H7 (cell line): Measurements from ENCODE around the gene APP. TPM values are rescaled to one million over a fixed set of nuclear protein-coding genes. Genes with fewer than 3 reads are reported as not detected.

Experiments
- DNase-seq: peaks from one replicate; pipeline ENCODE4 v3.0.0; 2012
- H3K27me3 ChIP-seq: 2 replicates; pipeline ENCODE4 v1.6.0; 2011; ENCODE audit warnings: mild to moderate bottlenecking, low read length; ENCODE audit not compliant: control insufficient read depth, insufficient read depth
- H3K36me3 ChIP-seq: replicated peaks from 2 replicates; pipeline ENCODE4 v1.5.1; 2011; ENCODE audit warnings: low read length; ENCODE audit not compliant: control insufficient read depth, insufficient read depth
- H3K4me3 ChIP-seq: 2 replicates; pipeline ENCODE4 v1.5.1; 2011; ENCODE audit warnings: low read depth, mild to moderate bottlenecking, control low read depth, low read length, moderate library complexity; ENCODE audit not compliant: insufficient read depth
- total RNA-seq: library from RNA; depleted of rRNA; stranded (reverse); fragments of >200 nt; shearing (Covaris generic); gene quantifications from 2 replicates; pipeline ENCODE4 v1.2.3, GENCODE V29; 2014

The APP gene
- total RNA-seq, 1 experiment from 2014 or later: 316 TPM

DNA sequence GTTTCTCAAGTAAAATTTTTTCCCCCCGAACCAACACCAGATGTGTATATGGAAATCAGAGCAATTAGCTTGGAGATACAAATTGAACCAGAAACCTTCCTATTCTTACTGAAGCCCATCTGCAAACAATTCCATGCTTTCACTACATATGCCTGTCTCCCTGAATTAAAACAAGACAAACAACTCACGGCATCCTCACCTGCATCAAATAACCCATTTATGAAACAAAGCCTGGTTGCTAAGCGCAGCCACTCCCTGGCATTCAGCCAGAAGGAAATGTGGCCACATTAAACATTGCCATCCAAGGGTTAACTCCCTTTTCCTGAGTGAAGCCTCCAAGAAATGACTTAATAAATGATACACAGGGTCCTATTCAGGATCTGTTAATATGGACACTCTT lies 55.3 kb downstream of the APP start:
- Histone ChIP-seq H3K36me3 (peaks cover 3% of the 10 kb centered on the region), H3K4me3 (no peak overlapping the region), H3K27me3 (no peaks in the 10 kb centered on the region)
- no peak for DNase-seq

DNA sequence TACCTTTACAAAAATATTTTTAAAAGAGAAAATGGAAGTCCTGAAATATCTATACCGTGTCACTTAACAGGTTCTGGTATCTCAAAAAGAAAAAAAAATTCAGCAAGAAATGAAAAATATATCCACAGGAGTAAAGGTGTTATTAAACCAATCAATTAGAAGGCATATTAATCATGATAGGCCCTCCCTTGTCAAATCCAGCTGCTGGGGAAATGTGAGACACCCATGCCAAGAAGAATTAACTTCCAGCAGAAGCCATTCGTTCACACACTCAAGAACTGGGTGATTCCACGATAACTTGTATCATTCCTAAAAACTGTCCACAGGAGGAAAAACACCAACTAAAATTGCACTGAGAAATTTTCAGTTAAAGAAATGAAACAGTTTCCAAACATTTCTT lies 57.6 kb downstream of the APP start:
- H3K27me3 ChIP-seq: no peaks in the 10 kb centered on the region
- peaks cover 3% of the 10 kb centered on the region for H3K36me3 ChIP-seq
- H3K4me3 ChIP-seq: no peak overlapping the region
- no peak for DNase-seq

DNA sequence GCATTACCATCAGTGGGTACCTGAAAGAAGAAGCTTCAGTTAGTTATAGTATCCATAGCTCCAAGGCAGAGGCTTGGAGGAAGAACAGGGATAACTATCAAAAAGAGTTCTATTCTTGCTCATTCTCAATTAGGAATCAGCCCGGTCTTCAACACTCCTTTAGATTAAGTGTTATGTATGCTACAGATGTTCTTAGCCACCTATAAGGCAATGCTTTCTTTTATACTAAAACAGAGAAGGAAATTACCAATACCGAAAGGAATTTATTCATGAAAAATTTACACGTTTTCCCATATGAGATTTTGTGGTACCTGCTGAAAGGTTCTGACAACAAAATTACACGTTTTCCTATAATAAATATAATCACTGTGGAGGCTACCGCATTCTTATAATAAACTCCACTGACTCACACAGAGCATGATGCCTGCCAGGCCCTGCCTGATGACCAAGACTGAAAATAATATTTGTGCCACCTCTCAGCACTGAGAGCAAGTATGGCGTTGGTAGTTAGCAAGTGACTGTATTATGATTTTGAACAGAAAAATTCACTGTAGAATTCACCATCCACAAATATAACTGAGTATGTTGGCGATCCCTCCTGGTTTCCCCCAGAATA lies 58.3 kb downstream of the APP start:
- Histone ChIP-seq H3K36me3 (peaks cover 3% of the 10 kb centered on the region), H3K4me3 (no peak overlapping the region), H3K27me3 (no peaks in the 10 kb centered on the region)
- DNase-seq: no peak

DNA sequence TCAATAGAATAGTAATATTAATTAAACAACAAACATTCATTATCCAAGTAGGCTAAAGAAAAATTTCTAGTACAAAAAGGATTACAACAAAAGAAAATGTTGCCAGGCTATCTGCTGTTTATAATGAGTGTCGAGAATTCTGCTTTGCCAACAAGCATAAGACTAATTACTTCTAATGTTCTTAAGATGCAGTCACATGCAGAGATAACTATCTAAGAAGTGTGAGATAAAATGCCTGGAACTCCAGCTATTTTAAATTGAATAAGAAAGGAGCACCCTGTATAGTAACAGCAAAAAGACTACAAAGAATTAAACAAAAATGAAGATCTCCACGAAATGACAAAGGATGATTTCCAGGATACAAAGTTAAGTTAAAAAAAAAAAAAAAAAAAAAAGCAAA lies 59.9 kb downstream of the APP start:
- Histone ChIP-seq H3K4me3 (no peak overlapping the region), H3K36me3 (peaks cover 3% of the 10 kb centered on the region), H3K27me3 (no peaks in the 10 kb centered on the region)
- DNase-seq: no peak

DNA sequence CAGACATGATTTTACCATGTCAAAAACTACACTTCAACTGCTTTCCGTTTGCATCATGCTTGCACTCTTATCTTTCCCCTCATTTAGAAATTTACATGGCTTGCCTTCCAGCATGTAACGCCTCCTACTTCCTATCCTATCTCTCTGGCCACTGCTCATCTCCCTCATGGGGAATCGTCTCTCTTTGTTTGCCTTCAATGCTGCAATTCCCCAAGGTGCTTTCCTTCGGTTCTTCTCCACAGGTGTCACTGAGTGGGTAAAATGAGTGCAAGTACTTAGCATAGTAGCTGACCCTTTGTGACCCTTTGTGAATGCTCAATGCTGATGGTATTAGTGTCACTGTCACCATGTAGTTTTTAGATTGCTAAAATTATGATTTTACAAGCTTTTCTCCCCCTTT lies 63.1 kb downstream of the APP start:
- no peaks in the 10 kb centered on the region for H3K27me3 ChIP-seq
- no peak overlapping the region for H3K4me3 ChIP-seq
- H3K36me3 ChIP-seq: peaks cover 3% of the 10 kb centered on the region
- DNase-seq: no peak

DNA sequence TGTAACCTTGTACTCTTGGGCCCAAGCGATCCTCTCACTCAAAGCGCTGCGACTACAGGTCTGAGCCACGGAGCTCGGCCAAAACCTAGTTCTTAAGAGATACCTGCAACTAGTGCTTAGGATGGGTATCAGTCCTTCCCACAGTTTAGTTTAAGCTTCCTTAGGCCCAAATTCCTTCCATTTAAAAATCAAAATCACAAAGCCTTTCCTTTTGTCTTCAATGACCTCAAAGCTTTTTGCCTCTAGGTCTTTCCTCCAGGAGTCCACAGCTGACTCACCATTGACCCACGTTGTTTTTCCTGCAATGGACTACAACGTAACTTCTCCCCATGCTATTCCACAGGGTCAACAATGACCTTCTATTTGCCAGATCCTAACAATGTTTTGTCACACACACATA lies 64.0 kb downstream of the APP start:
- H3K36me3 ChIP-seq: no peaks in the 10 kb centered on the region; the same call in none of the 2 replicates
- H3K27me3 ChIP-seq: no peaks in the 10 kb centered on the region
- DNase-seq: no peak
- H3K4me3 ChIP-seq: no peak overlapping the region

DNA sequence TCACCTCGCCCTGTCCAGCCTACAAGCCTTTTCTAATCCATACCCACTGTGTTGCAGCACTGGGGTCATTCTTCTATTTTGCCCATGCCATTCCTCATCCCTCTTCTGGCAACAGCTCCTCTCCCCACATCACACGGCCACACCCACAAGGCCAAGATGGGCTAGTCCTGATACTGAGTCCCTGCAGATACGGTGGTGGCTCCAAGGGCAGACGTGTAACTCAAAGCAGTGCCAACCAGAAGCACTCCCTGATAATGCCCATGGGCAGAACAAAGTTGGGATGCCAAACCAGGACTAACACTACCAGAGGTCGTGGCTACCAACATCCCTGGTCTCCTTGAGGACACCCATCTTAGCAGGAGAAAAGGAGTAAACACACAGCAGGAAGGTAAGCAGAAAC lies 64.8 kb downstream of the APP start:
- H3K4me3 ChIP-seq: no peak overlapping the region
- no peaks in the 10 kb centered on the region; the same call in none of the 2 replicates for H3K36me3 ChIP-seq
- no peaks in the 10 kb centered on the region for H3K27me3 ChIP-seq
- no peak for DNase-seq

DNA sequence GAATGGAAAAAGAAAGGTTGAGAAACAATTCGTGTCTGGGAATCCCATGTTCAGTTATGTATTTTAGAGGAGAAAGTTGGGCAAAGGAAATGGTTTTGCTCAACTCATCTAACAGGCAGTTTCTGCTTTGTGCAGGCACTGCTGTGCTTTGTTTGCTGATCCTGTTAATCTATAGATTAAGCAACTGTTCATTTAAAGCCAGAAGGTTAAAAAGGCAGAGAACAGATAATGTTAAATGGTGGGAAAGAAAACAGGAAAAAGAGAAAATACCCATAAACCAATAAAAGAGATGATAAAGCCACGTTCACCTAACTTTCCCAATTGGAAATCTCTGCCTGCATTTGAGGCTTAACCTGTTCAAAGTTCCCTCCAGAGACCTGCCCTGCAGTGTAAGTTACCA lies 70.0 kb downstream of the APP start:
- no peak for DNase-seq
- no peak overlapping the region for H3K4me3 ChIP-seq
- H3K27me3 ChIP-seq: no peaks in the 10 kb centered on the region
- H3K36me3 ChIP-seq: no peaks in the 10 kb centered on the region

DNA sequence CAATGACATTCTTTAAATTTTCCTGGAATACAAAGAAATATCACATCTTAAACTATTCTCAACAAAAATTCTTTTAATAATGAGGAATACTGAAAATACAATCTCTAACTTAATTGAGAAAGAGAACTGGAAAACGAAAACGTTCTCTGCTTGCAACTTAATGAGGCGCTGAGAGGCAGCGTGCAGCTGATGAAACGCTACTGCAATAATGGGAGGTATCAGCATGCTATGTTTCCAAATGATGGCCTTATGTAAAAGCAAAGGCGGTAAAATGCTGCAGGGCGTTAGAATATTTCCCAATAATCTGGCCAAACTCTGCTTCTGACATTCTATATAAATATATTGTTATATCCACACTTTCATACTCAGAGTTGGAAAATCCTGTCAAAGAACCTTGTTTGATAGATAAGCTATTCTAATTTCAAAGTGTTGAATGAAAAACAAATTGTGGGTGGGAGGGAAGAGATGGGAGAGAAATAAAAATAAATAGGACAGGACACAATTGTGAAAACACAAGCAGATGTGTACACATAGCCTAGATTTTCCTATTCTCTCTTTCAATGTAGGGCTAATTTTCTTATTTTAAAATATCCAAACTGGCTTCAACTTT lies 70.9 kb downstream of the APP start:
- no peak for DNase-seq
- H3K27me3 ChIP-seq: no peaks in the 10 kb centered on the region
- no peaks in the 10 kb centered on the region for H3K36me3 ChIP-seq
- no peak overlapping the region for H3K4me3 ChIP-seq

DNA sequence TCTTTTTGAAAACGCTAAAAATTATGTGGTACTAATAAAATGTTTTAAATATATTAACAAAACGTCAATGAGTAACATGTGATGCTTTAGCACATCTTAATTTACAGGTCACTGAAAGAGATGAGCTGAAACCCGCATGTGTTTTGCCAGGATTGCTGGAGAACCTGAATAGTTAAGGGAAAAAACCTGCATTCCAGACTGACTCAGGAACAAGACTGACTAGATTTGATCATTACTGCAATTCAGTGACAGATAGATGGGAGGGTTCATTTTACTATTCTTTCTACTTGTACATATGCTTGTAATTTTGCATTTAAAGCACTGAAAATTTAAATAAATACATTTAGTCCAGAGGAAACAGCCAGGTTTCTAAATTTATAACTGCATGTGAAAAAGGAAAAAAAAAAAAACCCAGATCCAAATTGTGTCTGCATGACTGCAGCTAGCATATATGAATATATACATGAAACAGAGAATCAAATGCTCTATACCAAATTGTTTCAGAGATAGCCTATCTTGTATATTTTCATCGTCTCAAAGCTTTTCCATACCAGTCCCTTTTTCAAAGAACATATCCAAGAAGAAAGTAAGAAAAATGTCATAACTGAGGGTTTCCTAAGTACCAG lies 71.7 kb downstream of the APP start:
- Histone ChIP-seq H3K4me3 (no peak overlapping the region), H3K27me3 (no peaks in the 10 kb centered on the region), H3K36me3 (no peaks in the 10 kb centered on the region)
- DNase-seq: peak; percentile 39

DNA sequence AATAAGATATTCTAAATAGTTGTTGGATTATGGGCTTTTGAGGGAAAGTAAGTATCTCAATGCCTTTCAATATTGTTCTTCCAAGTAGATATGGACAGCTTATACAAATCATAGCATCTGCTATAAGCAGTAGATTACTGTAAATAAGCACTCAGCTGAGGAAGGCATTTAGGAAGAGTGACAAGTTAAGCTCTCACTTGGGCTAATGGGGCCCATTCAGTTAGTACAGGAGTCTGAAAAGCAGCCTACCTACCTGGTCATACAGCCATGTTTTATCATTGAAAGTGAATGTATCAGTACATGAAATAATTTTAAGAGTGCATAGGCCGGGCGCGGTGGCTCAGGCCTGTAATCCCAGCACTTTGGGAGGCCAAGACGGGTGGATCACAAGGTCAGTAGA lies 73.1 kb downstream of the APP start:
- DNase-seq: no peak
- no peaks in the 10 kb centered on the region for H3K27me3 ChIP-seq
- H3K4me3 ChIP-seq: no peak overlapping the region
- no peaks in the 10 kb centered on the region for H3K36me3 ChIP-seq

DNA sequence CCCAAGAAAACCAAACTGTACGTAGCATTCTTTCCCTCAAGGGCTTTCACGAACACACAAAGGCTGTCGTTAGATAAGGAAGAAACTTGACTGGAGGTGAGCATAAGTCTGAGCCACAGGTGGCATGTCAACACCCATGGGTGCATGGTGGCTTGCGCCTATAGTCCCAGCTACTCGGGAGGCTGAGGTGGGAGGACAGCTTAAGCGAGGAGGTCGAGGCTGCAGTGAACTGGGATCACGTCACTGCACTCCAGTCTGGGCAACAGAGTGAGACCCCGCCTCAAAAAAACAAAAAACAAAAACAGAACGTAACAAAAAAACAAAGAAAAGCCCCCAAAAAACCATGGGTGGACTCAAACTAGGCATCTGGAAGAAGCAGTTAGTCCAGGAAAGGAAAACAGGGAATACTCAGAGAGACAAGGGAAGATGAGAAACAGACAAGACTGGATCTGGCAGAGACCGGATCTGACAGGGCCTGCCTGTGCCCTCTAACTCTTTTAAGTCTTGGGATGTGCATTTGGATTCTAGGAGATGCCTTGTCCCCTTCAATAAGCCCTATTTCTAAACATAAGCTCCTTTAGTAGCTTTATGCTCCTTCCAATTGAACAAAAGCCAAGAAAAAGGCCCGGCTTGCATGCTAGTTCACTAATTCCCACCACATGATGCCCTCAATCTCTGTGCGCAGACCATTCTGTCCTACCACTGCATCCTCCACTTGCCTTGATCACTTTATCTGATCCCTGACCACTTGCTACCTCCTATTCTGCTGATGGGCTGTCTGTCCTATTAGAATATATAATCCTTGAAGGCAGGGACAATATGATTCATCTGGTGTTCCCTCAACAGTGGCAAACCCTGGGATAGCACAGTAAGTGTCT lies 73.8 kb downstream of the APP start:
- DNase-seq: no peak
- Histone ChIP-seq H3K36me3 (no peaks in the 10 kb centered on the region), H3K4me3 (no peak overlapping the region), H3K27me3 (no peaks in the 10 kb centered on the region)

DNA sequence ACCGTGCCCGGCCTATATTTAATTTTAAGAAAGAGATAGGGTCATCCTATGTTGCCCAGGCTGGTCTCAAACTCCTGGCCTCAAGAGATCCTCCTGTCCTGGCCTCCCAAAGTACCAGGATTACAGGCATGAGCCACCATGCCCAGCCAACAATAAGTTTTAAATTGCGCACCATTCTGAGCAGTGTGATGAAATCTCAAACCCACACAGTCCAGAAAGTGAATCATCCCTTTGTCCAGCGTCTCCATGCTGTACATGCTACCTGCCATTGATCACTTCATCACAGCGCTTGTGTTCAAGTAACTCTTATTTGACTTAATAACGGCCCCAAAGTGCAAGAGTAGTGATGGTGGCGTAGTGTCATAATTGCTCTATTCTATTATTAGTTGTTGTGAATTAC lies 75.4 kb downstream of the APP start:
- H3K4me3 ChIP-seq: no peak overlapping the region
- no peaks in the 10 kb centered on the region; the same call in 1 of the 2 replicates for H3K36me3 ChIP-seq
- no peak for DNase-seq
- no peaks in the 10 kb centered on the region for H3K27me3 ChIP-seq

DNA sequence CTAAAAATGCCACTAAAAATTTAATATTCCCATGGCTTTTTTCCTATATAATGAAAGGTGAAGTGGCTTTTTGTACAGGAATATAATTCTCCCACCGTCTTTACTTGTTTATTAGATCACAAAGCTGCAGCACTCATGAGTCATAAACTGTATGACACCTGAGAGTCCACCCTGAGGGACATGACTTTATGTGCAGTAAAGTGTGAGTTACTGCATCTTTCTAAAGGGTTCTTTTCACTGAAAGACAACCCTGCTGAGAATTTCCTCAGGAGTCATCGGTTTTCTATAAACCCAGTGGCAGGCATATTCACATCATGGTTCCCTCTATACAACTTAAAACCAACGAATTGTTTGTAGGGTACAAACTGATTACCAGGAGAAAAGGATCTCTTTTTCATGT lies 77.4 kb downstream of the APP start:
- DNase-seq: no peak
- Histone ChIP-seq H3K4me3 (no peak overlapping the region), H3K27me3 (no peaks in the 10 kb centered on the region), H3K36me3 (peaks cover 4% of the 10 kb centered on the region; the same call in 1 of the 2 replicates)
